IPS-20b (cell line): ENCODE measurements around the gene HOXB3.

Source experiments
- H3K27ac ChIP-seq: one replicate; pipeline ENCODE4 v1.5.1; 2013; ENCODE audit warnings: low read length
- H3K27me3 ChIP-seq: 2 replicates; pipeline ENCODE4 v1.6.1; 2013; ENCODE audit warnings: mild to moderate bottlenecking, low read length, inconsistent platforms; ENCODE audit not compliant: insufficient read depth
- H3K36me3 ChIP-seq: 2 replicates; pipeline ENCODE4 v1.6.1; 2013; ENCODE audit warnings: low read depth, mild to moderate bottlenecking, inconsistent platforms, low read length, moderate library complexity; ENCODE audit not compliant: insufficient read depth
- H3K4me1 ChIP-seq: 2 replicates; pipeline ENCODE4 v1.6.1; 2013; ENCODE audit warnings: mild to moderate bottlenecking, control low read depth, inconsistent platforms, low read length, moderate library complexity; ENCODE audit not compliant: insufficient read depth
- H3K4me3 ChIP-seq: 2 replicates; pipeline ENCODE4 v1.5.1; 2013; ENCODE audit warnings: mild to moderate bottlenecking, low read length, inconsistent platforms
- H3K9ac ChIP-seq: 2 replicates; pipeline ENCODE4 v1.6.1; 2013; ENCODE audit warnings: low read depth, mild to moderate bottlenecking, inconsistent platforms, low read length, moderate library complexity
- H3K9me3 ChIP-seq: 2 replicates; pipeline ENCODE4 v1.6.1; 2013; ENCODE audit warnings: mild to moderate bottlenecking, low read depth, low read length, inconsistent platforms; ENCODE audit not compliant: insufficient read depth

HOXB3 gene

DNA sequence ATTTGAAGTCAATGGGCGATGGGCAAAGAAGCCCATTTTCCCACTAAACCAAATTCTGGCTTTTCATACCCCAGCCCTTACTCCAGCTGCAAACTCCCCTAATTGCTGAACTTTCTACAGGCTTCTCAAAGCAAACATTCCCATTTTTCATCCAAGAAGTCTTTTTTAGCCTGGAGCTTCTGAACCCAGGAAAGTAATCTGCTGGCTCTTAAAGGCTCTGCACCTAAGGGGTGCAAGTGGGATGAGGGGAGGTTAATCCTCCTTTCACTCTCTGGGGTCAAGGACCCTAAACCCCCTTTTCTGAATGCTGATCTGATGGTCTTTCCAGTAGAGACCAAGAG lies 18.4 kb upstream of the HOXB3 start:
- Histone ChIP-seq H3K4me1 (no peaks in the 10 kb centered on the region), H3K27me3 (peaks cover 100% of the 10 kb centered on the region), H3K27ac (no peak overlapping the region), H3K4me3 (no peak overlapping the region), H3K36me3 (no peaks in the 10 kb centered on the region), H3K9me3 (peaks cover 7% of the 10 kb centered on the region; the same call in 1 of the 2 replicates), H3K9ac (no peak overlapping the region)

- H3K36me3 ChIP-seq = no peaks in the 10 kb centered on the region
- no peak overlapping the region for H3K9ac ChIP-seq
- H3K9me3 ChIP-seq = peaks cover 7% of the 10 kb centered on the region; the same call in 1 of the 2 replicates
- peaks cover 100% of the 10 kb centered on the region for H3K27me3 ChIP-seq
- H3K4me1 ChIP-seq = no peaks in the 10 kb centered on the region
- no peak overlapping the region for H3K4me3 ChIP-seq
- H3K27ac ChIP-seq = no peak overlapping the region
Observed at GRCh38 chr17:48606892-48607614, 17.0 kb upstream of the HOXB3 start.

DNA sequence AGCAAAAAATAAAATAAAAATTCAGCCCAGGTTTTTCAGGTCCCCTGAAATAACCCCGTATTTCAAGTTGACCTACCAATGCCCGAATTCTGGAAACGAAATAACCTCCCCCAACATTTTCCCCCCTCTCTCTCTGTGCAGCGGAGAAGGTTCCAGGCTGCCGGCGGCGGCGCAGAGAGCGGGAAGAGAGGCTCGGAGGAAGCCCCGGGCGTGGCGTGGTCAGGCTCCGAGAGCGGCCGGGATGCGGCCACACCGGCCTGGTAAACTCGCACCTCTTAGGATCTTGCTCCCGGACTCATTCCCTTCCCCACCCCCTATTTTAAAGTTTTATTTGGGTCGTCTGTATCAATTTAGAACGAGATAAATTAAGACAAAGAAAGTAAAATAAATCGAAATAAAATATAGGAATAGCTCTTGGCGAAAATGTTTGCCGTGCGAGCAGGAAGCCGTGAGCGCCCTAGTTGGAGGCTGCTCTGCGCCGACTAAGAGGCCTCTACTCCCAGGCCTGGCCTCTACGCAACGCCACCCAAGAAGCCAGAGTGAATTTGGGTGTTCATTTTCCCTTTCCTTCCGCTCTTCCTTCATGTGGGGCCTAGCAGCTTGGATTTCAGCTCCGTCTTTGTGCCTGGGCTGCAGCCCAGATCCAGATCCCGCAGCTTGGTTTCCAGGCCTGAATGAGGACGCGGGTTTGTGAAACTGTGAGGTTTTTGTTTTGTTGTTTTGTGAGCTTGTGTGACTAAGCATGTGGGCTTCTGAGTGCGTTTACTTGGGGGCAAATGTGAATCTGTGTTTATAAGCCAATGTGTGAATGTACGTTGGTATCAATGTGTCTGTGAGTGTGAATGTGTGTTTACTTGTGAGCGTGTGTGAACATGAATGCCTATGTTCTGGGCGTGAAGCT lies 16.2 kb upstream of the HOXB3 start:
- H3K9ac ChIP-seq = no peak overlapping the region
- no peaks in the 10 kb centered on the region for H3K4me1 ChIP-seq
- H3K27ac ChIP-seq = no peak overlapping the region
- H3K27me3 ChIP-seq = peaks cover 100% of the 10 kb centered on the region
- H3K9me3 ChIP-seq = peaks cover 7% of the 10 kb centered on the region; the same call in 1 of the 2 replicates
- no peak overlapping the region for H3K4me3 ChIP-seq
- H3K36me3 ChIP-seq = no peaks in the 10 kb centered on the region

DNA sequence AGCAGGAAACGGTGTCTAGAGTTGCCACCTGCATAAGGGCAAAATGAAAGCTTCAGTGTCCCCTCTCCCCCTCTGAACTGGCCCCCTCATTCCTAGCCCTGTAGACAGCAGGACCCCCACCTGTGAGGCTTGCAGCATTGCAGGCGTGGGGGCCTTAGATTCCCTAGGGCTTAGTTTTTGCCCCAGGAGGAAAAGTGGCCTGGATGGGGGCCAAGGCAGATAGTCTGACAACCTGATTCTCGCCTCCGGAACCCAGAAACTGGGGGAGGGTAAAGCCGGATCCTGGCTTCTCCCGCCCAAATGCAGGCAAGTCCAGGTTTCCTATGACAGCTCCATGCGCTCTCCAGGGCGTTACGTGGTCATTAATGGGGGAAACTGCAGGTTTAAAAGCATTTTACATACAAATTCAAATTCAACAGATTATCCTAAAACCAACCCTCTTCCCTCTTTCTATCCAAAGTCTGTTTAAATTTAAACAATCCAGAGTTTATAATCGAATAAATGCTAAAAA lies 15.4 kb upstream of the HOXB3 start:
- Histone ChIP-seq H3K9me3 (peaks cover 7% of the 10 kb centered on the region; the same call in 1 of the 2 replicates), H3K4me1 (no peaks in the 10 kb centered on the region), H3K4me3 (no peak overlapping the region), H3K36me3 (no peaks in the 10 kb centered on the region), H3K27ac (no peak overlapping the region), H3K9ac (no peak overlapping the region), H3K27me3 (peaks cover 100% of the 10 kb centered on the region)

DNA sequence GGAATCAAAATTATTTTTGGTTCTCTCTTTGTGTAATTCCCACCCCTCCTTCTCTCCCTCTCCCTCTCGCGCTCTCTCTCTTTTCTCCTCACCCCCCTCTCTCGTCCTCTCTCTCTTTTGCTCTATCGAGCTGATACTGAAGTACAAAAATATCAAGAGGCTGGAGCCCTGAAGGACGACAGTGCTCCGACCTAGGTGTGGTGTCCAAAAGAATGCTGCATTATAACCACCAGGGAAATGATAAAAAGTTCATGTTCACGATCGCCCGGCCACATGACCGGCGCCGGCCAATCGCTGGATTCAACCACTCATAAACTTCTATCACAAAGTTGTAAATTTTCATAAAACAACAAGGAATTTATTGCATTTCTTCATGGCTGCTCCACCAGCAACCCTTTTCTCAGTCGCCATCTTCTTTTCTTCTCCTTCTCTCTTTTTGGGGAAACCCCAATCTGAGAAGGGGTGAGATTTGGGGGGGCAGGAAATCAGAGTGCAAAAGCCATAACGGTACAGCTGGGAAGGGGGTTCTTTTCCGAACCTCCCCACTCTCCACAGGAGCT lies 14.8 kb upstream of the HOXB3 start, which contains the start of gene HOXB6:
TSS of gene HOXB6 (minus strand) at position 217 of the 560 bp plus-strand sequence. CDS start 6,836 bp downstream, outside the sequence.
- Histone ChIP-seq H3K27ac (no peak within 1 kb of the TSS), H3K4me3 (no peak within 1 kb of the TSS)

DNA sequence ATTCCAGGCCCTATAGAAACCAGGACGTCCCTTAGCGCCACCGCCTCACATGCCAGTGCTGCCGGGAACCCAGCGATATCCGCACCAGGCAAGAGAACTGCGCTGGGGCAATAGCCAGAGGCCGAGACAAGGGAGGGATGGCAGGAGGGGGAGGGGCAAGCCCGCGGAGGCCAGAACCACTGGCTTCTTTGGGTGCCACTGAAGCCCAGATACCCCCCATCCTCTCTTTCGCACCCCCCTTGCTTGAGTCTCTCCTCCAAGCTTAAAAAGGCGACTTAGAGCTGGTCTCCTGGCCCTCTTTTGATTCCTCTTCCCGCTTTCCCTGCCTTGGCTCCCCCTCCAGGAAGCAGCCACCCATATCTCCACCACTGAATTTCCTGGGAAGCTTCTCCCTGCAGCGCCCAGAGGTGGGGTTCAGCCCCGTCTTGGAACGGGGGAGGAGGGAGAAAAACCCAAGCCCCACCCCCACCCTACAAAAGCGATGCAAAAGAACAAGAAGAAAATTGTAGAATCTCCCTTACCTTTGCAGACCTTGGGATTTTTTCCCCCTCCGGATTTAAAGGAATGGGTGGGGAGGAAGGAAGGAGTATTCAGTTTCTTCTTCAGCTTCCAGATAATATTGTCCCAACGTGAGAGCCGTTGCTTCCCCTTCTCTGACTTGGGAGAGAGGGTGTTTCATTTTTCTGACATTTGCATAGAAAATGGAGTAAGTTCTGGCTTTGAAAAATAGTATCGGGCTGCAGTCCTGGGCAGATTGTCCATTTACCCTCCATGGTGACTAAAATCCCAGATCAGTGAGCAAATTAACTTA lies 14.1 kb upstream of the HOXB3 start:
- Histone ChIP-seq H3K36me3 (no peaks in the 10 kb centered on the region), H3K9ac (no peak overlapping the region), H3K9me3 (peaks cover 10% of the 10 kb centered on the region; the same call in 1 of the 2 replicates), H3K27ac (no peak overlapping the region), H3K4me3 (no peak overlapping the region), H3K27me3 (peaks cover 100% of the 10 kb centered on the region), H3K4me1 (no peaks in the 10 kb centered on the region)

More for the DNA sequence above, 14.8 kb upstream of the HOXB3 start, which contains the start of gene HOXB6:
- Histone ChIP-seq H3K4me1 (no peaks in the 10 kb centered on the region), H3K9me3 (peaks cover 7% of the 10 kb centered on the region; the same call in 1 of the 2 replicates), H3K27me3 (peaks cover 100% of the 10 kb centered on the region), H3K36me3 (no peaks in the 10 kb centered on the region), H3K9ac (no peak within 1 kb of the TSS)

GRCh38 chr17:48601539-48602425 lies 11.7 kb upstream of the HOXB3 start:
- Histone ChIP-seq H3K27me3 (peaks cover 100% of the 10 kb centered on the region), H3K4me1 (no peaks in the 10 kb centered on the region), H3K9ac (no peak overlapping the region), H3K9me3 (peaks cover 6% of the 10 kb centered on the region; the same call in 1 of the 2 replicates), H3K27ac (no peak overlapping the region), H3K4me3 (no peak overlapping the region), H3K36me3 (no peaks in the 10 kb centered on the region)

- Histone ChIP-seq H3K9me3 (peaks cover 3% of the 10 kb centered on the region; the same call in 1 of the 2 replicates), H3K4me3 (no peak overlapping the region), H3K27me3 (peaks cover 100% of the 10 kb centered on the region), H3K4me1 (no peaks in the 10 kb centered on the region), H3K27ac (no peak overlapping the region), H3K9ac (no peak overlapping the region), H3K36me3 (no peaks in the 10 kb centered on the region)
Observed at GRCh38 chr17:48601207-48601538, 11.1 kb upstream of the HOXB3 start.

DNA sequence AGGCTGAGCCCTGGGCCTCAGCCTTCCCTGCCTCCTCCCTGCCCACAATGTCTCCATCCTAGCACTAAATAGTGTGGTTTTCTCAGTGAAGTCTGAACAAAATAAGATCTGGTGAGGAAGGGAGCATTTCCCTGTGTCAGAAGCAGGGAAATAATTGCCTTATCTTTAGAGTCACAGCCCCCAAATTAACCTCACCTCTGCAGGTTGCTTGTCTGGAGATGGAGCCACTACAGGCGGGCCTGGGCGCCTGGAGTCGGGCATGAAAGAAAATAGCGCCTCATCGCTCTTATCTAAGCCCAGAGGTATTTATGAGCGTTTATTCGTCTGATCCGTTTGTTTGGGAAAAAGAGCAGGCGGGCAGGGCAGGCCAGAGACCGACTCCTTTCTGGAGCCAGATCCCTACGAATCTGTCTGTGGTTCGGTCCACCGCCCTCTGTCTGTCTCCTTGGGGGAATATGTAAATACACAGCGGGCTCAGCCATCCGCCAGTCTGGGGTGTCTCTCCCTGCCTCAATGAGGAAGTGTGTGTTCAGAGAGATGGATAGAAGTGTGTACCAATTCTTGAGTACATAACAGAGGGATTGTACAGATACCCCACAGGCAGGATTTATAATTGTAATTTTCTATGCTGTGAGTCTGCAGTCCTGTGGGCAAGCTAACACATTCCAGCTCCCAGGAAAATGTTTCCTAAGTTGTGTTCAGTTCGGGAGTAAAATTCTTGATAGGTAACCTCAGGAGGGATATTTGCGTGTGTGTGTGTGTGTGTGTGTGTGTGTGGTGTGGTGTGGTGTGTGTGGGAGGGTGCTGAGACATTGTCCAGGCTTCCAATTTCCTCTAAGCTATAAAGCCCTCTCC lies 10.4 kb upstream of the HOXB3 start:
- Histone ChIP-seq H3K27ac (no peak overlapping the region), H3K4me3 (no peak overlapping the region), H3K9me3 (peaks cover 3% of the 10 kb centered on the region; the same call in 1 of the 2 replicates), H3K36me3 (no peaks in the 10 kb centered on the region), H3K27me3 (peaks cover 100% of the 10 kb centered on the region), H3K9ac (no peak overlapping the region), H3K4me1 (no peaks in the 10 kb centered on the region)

- Histone ChIP-seq H3K4me1 (no peaks in the 10 kb centered on the region), H3K27me3 (peaks cover 100% of the 10 kb centered on the region), H3K27ac (no peak overlapping the region), H3K9ac (no peak overlapping the region), H3K4me3 (no peak overlapping the region), H3K36me3 (no peaks in the 10 kb centered on the region), H3K9me3 (peaks cover 3% of the 10 kb centered on the region; the same call in 1 of the 2 replicates)
Observed at GRCh38 chr17:48599354-48599753, 9.3 kb upstream of the HOXB3 start.
